ENCODE results near the gene NELL1. TPM values are rescaled to one million over a fixed set of nuclear protein-coding genes. Genes with fewer than 3 reads are reported as not detected.
A peak's percentile ranks its signal among the peaks of the same experiment; 100 is the strongest.

NELL1 gene
- total RNA-seq, 2 donors from 2014 or later, result 0.19 TPM; not detected in 1

DNA sequence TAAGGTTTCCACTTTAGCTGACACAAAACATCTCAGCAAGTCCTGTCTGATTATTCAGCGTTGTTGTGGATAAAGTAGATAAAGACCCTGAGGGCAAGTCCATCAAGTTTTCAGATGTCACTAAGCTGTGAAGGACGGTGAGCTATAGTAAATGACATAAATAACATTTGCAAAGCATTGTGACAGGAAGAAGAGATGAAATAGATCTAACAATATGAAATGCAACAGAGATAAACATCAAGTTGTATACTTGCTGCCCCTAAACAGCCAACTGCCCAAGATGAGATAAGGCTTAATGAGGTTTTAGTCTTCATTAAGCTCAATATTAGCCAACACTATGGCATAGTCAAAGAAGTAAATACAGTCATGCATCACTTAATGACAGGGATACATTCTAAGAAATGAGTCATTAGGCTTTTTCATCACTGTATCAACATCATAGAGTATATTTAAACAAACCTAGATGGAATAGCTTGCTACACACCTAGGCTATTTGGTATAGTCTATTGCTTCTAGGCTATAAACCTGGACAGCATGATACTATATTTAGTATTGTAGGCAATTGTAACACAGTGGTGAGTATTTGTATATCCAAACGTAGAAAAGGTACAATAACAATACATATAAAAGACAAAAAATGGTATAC, 898.4 kb downstream of the NELL1 start:
- TF ChIP-seq CTCF (IDR thresholded peaks at IDR 0.05), result no peak
- Histone ChIP-seq H3K9ac (ENCODE audit: low read depth in 2 of 2, low read length in 2 of 2) (no peak overlapping the region), H3K36me3 (no peaks in the 10 kb centered on the region), H3K9me3 (no peaks in the 10 kb centered on the region), H3K4me3 (no peak overlapping the region), H3K4me1 (no peaks in the 10 kb centered on the region), H3K27me3 (no peaks in the 10 kb centered on the region), H3K27ac (peak overlapping the region; percentile 38)
- no peak for DNase-seq
- intact Hi-C loops (cut with DNase I), result no loop called here

GRCh38 chr11:21572210-21572609, 902.8 kb downstream of the NELL1 start:
- TF ChIP-seq CTCF (IDR thresholded peaks at IDR 0.05), result no peak
- H3K36me3 ChIP-seq, result no peaks in the 10 kb centered on the region
- H3K4me3 ChIP-seq, result no peak overlapping the region
- no peak overlapping the region for H3K27ac ChIP-seq
- no peaks in the 10 kb centered on the region for H3K9me3 ChIP-seq
- H3K4me1 ChIP-seq, result no peaks in the 10 kb centered on the region
- H3K27me3 ChIP-seq, result no peaks in the 10 kb centered on the region
- intact Hi-C loops (cut with DNase I), result no loop called here
- DNase-seq, result no peak
- no peak overlapping the region for H3K9ac ChIP-seq (ENCODE audit: low read depth in 2 of 2, low read length in 2 of 2)

DNA sequence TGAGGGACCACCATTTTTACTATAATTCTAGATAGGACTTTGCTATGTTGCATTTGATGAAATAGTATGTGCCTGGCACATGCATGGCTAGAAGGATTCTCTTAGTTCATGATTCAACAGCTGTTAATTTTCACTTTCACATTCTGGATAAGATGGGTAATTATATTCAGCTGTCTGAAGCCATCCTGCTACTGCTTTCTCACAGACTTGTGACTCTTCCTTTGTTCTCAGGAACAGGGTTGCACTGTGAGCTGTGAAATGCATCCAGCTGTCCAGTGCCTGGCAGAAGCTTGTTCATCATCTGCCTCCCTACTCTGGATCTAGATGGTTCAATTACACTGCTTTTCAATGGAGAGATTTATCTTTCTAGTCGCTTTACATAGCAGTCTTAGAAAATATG, 913.4 kb downstream of the NELL1 start:
- no peak overlapping the region for H3K4me3 ChIP-seq
- H3K4me1 ChIP-seq, result no peaks in the 10 kb centered on the region
- intact Hi-C loops (cut with DNase I), result no loop called here
- no peak for DNase-seq
- no peak for TF ChIP-seq CTCF (IDR thresholded peaks at IDR 0.05)
- H3K27ac ChIP-seq, result no peak overlapping the region
- no peaks in the 10 kb centered on the region for H3K9me3 ChIP-seq
- H3K36me3 ChIP-seq, result no peaks in the 10 kb centered on the region
- H3K27me3 ChIP-seq, result no peaks in the 10 kb centered on the region
- no peak overlapping the region for H3K9ac ChIP-seq (ENCODE audit: low read depth in 2 of 2, low read length in 2 of 2)

- Histone ChIP-seq H3K4me3 (no peak overlapping the region), H3K9me3 (no peaks in the 10 kb centered on the region), H3K27ac (no peak overlapping the region), H3K9ac (ENCODE audit: low read depth in 2 of 2, low read length in 2 of 2) (no peak overlapping the region), H3K4me1 (no peaks in the 10 kb centered on the region), H3K27me3 (no peaks in the 10 kb centered on the region), H3K36me3 (no peaks in the 10 kb centered on the region)
- DNase-seq, result no peak
- intact Hi-C loops (cut with DNase I), result no loop called here
- no peak for TF ChIP-seq CTCF (IDR thresholded peaks at IDR 0.05)
These were observed 919.4 kb downstream of the NELL1 start for GRCh38 chr11:21588754-21589153.

- Histone ChIP-seq H3K9ac (ENCODE audit: low read depth in 2 of 2, low read length in 2 of 2) (no peak overlapping the region), H3K4me1 (no peaks in the 10 kb centered on the region), H3K36me3 (no peaks in the 10 kb centered on the region), H3K27ac (no peak overlapping the region), H3K4me3 (no peak overlapping the region), H3K27me3 (no peaks in the 10 kb centered on the region), H3K9me3 (no peaks in the 10 kb centered on the region)
- intact Hi-C loops (cut with DNase I), result no loop called here
- no peak for TF ChIP-seq CTCF (IDR thresholded peaks at IDR 0.05)
- DNase-seq, result no peak
These were observed 933.3 kb downstream of the NELL1 start for GRCh38 chr11:21602699-21603098.

All from colonic mucosa (tissue), 4 donors.